Sigmoid colon (tissue), 4 donors: ENCODE measurements around the gene CLEC4G.

Experiments
- EP300 ChIP-seq, 4 donors: sonication (generic); formaldehyde crosslinking; IDR thresholded peaks; one replicate each; pipeline ENCODE4 v1.6.1; 2017; ENCODE audit warnings: antibody characterized with exemption in 4 of 4
- POLR2A ChIP-seq, 2 donors: fragments of 450-650 bp; IDR thresholded peaks; one replicate each; pipeline ENCODE4 v1.6.1; 2016; ENCODE audit warnings: antibody characterized with exemption in 2 of 2, mild to moderate bottlenecking in 2 of 2, moderate library complexity in 2 of 2
- POLR2AphosphoS5 ChIP-seq, 4 donors: sonication (generic); formaldehyde crosslinking; IDR thresholded peaks; one replicate each; pipeline ENCODE4 v1.6.1; 2017; ENCODE audit warnings: antibody characterized with exemption in 4 of 4
- TF ChIP-seq, protein P1 (sequence below), 4 experiments: fragments of 450-650 bp in 3 of 4; fragments of 200-600 bp in 1 of 4; IDR thresholded peaks; one replicate each; pipeline ENCODE4 v1.5.1; 2016 to 2019; ENCODE audit warnings: antibody characterized with exemption in 4 of 4, mild to moderate bottlenecking in 3 of 4, moderate library complexity in 2 of 4

DNA sequence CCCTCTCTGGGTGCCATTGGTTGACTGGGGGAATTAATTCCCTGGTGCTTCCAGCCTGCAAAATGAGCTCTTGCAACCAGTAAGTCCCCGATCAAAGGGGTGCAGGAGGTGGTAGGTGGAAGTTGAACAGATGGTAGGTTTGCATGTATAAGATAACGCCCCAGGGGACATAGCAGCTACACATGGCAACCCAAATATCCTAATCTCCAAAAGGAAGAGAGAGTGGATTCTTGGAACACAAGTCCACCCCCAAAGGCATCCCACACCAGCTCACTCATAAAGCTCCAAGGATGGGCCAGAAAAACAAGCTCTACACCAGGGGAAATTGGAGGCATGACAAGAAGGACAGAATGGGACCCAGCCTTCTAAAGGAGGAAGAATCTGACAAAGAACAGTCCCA, 10.7 kb upstream of the CLEC4G start:
- TF ChIP-seq EP300 (IDR thresholded peaks at IDR 0.05) (no peak), POLR2A (IDR thresholded peaks at IDR 0.05) (no peak), POLR2AphosphoS5 (IDR thresholded peaks at IDR 0.05) (no peak)
- TF ChIP-seq, protein P1, sequence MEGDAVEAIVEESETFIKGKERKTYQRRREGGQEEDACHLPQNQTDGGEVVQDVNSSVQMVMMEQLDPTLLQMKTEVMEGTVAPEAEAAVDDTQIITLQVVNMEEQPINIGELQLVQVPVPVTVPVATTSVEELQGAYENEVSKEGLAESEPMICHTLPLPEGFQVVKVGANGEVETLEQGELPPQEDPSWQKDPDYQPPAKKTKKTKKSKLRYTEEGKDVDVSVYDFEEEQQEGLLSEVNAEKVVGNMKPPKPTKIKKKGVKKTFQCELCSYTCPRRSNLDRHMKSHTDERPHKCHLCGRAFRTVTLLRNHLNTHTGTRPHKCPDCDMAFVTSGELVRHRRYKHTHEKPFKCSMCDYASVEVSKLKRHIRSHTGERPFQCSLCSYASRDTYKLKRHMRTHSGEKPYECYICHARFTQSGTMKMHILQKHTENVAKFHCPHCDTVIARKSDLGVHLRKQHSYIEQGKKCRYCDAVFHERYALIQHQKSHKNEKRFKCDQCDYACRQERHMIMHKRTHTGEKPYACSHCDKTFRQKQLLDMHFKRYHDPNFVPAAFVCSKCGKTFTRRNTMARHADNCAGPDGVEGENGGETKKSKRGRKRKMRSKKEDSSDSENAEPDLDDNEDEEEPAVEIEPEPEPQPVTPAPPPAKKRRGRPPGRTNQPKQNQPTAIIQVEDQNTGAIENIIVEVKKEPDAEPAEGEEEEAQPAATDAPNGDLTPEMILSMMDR (IDR thresholded peaks at IDR 0.05), result no peak
